H1 (cell line): ENCODE measurements around the gene AP1M2. TPM values are rescaled to one million over a fixed set of nuclear protein-coding genes. Genes with fewer than 3 reads are reported as not detected.

Source experiments
- EP300 ChIP-seq, 2 experiments: IDR thresholded peaks; 1 replicate in 1 of 2; 2 replicates in 1 of 2; pipeline ENCODE4 v1.6.1; 2011 to 2012; ENCODE audit warnings: low read depth in 2 of 2, low read length in 2 of 2, mild to moderate bottlenecking in 2 of 2, borderline replicate concordance in 1 of 2, inconsistent platforms in 1 of 2, moderate library complexity in 1 of 2
- FOSL1 ChIP-seq: IDR thresholded peaks from 2 replicates; pipeline ENCODE4 v1.6.1; 2011; ENCODE audit warnings: mild to moderate bottlenecking, low read depth, low read length, moderate library complexity; ENCODE audit not compliant: insufficient read depth
- KDM4A ChIP-seq: IDR thresholded peaks from one replicate; pipeline ENCODE4 v1.7.1; 2012; ENCODE audit warnings: low read depth, mild to moderate bottlenecking, moderate library complexity, low read length, inconsistent platforms; ENCODE audit not compliant: severe bottlenecking
- polyA plus RNA-seq, 7 experiments: library from polyadenylated mRNA; depleted of rRNA in 3 of 7; stranded (reverse) in 5 of 7; unstranded in 2 of 7; fragments of >200 nt in 5 of 7; fragments of 200-250 nt in 2 of 7; gene quantifications; 1 replicate in 5 of 7; 2 replicates in 1 of 7; 4 replicates in 1 of 7; pipeline versions ENCODE4 v1.2.1 to v1.2.3, GENCODE V29; 2011 to 2013; ENCODE audit warnings: missing spikeins in 2 of 7, mixed read lengths in 2 of 7
- total RNA-seq: library from RNA; stranded (reverse); fragmentation: NEBNext Ultra II Directional; extraction: Animal tissue kit (Norgen Biotek cat#: 25700); gene quantifications from 2 replicates; pipeline ENCODE4 v1.2.1, GENCODE V29; 2021
- TF ChIP-seq, protein P1 (sequence below): fragments of 300-600 bp; sonication (generic); IDR thresholded peaks from 2 replicates; pipeline ENCODE4 v1.7.1; 2012; ENCODE audit warnings: low read length, moderate library complexity, mild to moderate bottlenecking, inconsistent platforms; ENCODE audit not compliant: insufficient replicate concordance

The AP1M2 gene
- total and polyA plus RNA-seq, 2 of the 8 experiments (the other 6 are each of a cell fraction or from before 2014, with no cell fraction given), result 140 to 161 TPM

DNA sequence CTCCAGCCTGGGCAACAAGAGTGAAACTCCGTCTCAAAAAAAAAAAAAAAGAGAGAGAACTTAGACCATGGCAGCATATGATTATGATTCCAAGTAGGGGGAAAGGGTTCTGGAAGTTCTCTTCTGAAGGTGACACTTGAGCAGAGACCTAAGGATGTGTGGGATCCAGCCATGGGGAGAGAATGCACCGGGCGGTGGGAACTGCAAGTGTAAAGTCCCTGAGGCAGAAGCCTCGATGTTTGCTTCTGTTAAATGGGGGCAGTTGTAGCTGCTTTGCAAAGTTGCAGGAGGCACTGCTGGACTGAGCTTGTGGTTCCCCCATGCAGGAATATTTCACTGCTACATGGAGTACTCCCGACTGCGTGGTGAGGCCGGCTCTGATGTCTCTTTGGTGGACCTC is 47.3 kb upstream of the AP1M2 start (continued):
- TF ChIP-seq, protein P1, sequence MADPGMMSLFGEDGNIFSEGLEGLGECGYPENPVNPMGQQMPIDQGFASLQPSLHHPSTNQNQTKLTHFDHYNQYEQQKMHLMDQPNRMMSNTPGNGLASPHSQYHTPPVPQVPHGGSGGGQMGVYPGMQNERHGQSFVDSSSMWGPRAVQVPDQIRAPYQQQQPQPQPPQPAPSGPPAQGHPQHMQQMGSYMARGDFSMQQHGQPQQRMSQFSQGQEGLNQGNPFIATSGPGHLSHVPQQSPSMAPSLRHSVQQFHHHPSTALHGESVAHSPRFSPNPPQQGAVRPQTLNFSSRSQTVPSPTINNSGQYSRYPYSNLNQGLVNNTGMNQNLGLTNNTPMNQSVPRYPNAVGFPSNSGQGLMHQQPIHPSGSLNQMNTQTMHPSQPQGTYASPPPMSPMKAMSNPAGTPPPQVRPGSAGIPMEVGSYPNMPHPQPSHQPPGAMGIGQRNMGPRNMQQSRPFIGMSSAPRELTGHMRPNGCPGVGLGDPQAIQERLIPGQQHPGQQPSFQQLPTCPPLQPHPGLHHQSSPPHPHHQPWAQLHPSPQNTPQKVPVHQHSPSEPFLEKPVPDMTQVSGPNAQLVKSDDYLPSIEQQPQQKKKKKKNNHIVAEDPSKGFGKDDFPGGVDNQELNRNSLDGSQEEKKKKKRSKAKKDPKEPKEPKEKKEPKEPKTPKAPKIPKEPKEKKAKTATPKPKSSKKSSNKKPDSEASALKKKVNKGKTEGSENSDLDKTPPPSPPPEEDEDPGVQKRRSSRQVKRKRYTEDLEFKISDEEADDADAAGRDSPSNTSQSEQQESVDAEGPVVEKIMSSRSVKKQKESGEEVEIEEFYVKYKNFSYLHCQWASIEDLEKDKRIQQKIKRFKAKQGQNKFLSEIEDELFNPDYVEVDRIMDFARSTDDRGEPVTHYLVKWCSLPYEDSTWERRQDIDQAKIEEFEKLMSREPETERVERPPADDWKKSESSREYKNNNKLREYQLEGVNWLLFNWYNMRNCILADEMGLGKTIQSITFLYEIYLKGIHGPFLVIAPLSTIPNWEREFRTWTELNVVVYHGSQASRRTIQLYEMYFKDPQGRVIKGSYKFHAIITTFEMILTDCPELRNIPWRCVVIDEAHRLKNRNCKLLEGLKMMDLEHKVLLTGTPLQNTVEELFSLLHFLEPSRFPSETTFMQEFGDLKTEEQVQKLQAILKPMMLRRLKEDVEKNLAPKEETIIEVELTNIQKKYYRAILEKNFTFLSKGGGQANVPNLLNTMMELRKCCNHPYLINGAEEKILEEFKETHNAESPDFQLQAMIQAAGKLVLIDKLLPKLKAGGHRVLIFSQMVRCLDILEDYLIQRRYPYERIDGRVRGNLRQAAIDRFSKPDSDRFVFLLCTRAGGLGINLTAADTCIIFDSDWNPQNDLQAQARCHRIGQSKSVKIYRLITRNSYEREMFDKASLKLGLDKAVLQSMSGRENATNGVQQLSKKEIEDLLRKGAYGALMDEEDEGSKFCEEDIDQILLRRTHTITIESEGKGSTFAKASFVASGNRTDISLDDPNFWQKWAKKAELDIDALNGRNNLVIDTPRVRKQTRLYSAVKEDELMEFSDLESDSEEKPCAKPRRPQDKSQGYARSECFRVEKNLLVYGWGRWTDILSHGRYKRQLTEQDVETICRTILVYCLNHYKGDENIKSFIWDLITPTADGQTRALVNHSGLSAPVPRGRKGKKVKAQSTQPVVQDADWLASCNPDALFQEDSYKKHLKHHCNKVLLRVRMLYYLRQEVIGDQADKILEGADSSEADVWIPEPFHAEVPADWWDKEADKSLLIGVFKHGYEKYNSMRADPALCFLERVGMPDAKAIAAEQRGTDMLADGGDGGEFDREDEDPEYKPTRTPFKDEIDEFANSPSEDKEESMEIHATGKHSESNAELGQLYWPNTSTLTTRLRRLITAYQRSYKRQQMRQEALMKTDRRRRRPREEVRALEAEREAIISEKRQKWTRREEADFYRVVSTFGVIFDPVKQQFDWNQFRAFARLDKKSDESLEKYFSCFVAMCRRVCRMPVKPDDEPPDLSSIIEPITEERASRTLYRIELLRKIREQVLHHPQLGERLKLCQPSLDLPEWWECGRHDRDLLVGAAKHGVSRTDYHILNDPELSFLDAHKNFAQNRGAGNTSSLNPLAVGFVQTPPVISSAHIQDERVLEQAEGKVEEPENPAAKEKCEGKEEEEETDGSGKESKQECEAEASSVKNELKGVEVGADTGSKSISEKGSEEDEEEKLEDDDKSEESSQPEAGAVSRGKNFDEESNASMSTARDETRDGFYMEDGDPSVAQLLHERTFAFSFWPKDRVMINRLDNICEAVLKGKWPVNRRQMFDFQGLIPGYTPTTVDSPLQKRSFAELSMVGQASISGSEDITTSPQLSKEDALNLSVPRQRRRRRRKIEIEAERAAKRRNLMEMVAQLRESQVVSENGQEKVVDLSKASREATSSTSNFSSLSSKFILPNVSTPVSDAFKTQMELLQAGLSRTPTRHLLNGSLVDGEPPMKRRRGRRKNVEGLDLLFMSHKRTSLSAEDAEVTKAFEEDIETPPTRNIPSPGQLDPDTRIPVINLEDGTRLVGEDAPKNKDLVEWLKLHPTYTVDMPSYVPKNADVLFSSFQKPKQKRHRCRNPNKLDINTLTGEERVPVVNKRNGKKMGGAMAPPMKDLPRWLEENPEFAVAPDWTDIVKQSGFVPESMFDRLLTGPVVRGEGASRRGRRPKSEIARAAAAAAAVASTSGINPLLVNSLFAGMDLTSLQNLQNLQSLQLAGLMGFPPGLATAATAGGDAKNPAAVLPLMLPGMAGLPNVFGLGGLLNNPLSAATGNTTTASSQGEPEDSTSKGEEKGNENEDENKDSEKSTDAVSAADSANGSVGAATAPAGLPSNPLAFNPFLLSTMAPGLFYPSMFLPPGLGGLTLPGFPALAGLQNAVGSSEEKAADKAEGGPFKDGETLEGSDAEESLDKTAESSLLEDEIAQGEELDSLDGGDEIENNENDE, result no peak
- TF ChIP-seq FOSL1 (no peak), KDM4A (no peak), EP300 (IDR thresholded peaks at IDR 0.05; ENCODE audit: borderline replicate concordance in 1 of 2, low read depth in 2 of 2, low read length in 2 of 2) (no peak)
